ENCODE measurements around the gene KLHDC3. TPM values are rescaled to one million over a fixed set of nuclear protein-coding genes. Genes with fewer than 3 reads are reported as not detected.

Gene KLHDC3
- total RNA-seq, 8 experiments from 2014 or later = 63.1 to 135 (median 100) TPM

DNA sequence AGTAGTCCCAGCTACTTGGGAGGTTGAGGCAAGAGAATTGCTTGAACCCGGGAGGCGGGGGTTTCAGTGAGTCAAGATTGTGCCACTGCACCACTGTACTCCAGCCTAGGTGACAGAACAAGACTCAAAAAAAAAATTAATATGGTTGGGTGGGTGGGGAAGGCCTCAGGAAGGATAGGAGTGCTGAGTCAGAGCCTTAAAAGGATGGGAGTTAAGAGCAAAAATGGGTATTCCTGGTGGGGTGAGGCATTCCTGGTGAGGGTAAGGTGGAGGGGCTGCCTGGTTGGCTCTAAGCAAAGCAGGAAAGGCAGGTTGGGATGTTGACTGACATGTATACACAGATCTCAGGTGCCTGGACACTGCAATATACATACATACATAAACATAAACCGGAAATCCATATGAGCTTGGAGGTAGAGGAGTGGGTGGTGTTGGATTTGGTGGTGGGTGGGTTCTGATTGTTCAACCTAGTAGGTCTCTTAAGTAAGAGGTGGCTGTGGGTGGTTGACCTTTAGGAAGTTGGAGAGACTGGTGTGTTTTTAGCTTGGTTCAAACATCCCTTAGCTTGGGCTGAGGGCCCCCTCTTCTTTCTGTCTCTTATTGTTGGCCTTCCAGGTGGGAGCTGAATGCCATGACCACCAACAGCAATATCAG lies 6.1 kb downstream of the KLHDC3 start:
- WGBS, 10 experiments = 83 to 100% (median 100%) methylated on average over 1 to 3 of the region's 3 CpGs; no CpG with 5 or more reads in 4 of the 10 experiments
- Histone ChIP-seq H3K4me1 (replicated peaks in 1 of 2) (peaks cover 17 to 19% of the 10 kb centered on the region in 2 donors), H3K27ac (no peak overlapping the region), H3K4me3 (no peak overlapping the region)
- ATAC-seq (replicated peaks in 6 of 8) = no peak
- in situ Hi-C loops (cut with MboI; ENCODE audit: low pct_unique_long_range_greater_than_20kb in 2 of 9, low sequenced_read_pairs in 9 of 9, unreplicated experiment in 9 of 9) = loop anchor here in 1 of 9 experiments (25.0 kb wide), 1 partner anchor 108 kb away; the partner anchor contains the start of gene PTCRA

DNA sequence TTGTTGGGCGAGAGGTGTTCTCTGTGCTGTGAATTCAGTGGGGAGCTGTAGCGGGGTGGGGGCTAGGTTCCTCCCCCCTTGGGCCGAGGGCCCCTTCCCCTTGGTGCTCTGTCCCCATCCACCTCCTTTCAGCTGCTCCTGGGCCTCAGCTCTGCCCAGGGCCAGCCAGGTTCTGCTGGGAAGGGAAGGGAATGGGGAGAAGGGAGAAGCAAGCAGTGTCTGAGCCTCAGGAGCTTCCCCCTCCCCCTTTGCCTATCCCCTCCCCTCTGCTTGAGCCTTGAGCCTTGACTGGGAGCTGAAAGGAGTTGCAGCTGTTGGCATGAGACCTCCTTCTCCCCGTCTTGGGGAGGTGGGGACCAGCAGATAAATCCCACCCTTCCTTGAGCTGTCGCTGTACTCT lies 6.8 kb downstream of the KLHDC3 start:
- in situ Hi-C loops (cut with MboI; ENCODE audit: low pct_unique_long_range_greater_than_20kb in 2 of 9, low sequenced_read_pairs in 9 of 9, unreplicated experiment in 9 of 9) = loop anchor here in 1 of 9 experiments (25.0 kb wide), 1 partner anchor 109 kb away; the partner anchor contains the start of gene PTCRA
- Histone ChIP-seq H3K4me1 (replicated peaks in 1 of 2) (peaks cover 15 to 19% of the 10 kb centered on the region in 2 donors), H3K27ac (peak overlapping the region; percentile 88 to 91), H3K4me3 (peak overlapping the region; percentile 51 to 95 (median 76))
- WGBS, 10 experiments = 10 to 100% methylated on average over 1 to 2 of the region's 5 CpGs; no CpG with 5 or more reads in 8 of the 10 experiments
- peak; percentile 12 to 64 (median 52) for ATAC-seq (replicated peaks in 6 of 8)

DNA sequence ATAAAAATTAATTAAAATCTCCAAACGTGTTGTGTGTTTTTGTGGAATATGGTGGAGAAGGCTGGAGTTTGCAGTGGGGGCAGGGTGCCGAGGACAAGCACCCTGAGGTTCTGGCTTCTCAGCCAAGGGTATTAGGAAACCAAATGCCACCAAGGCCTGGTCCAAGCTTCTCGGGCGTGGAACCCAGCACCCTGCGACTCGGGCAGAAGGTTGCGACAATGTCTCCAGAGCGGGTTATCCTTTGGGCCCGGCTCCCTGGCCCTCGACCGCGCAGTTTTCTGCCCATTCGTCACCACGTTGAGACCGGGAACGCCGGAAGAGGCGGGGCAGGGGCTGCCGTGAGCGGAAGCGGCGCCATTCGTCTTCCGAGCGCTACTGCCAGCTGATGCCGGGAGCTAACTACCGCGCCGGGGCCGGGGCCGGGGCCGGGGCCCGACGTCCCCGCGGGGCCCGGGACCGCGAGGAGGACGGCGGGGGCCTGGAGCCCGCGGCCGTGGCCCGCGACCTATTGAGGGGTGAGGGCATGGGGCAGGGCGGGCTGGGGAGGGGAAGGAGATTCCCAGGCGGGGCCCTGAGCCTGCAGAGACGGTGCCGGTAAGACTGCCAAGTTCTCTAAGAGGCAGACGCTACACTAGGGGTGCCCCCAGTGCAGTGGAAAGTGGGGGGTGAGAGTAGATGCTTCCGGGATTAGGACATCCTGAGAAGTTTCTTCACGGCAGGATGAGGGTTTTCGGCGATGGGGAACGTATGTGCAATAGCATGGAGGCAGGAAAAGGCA lies 7.4 kb downstream of the KLHDC3 start, which contains the start of gene RRP36:
RRP36 (plus strand) TSS at position 354 of the 778 bp plus-strand sequence; CDS start at position 386, 32 bp downstream.
- WGBS, 10 experiments = 0 to 4% (median 0%) methylated on average over 1 to 19 of the region's 56 CpGs; no CpG with 5 or more reads in 4 of the 10 experiments
- H3K27ac ChIP-seq = peak within 1 kb of the TSS; percentile 88 to 91
- H3K4me3 ChIP-seq = peak within 1 kb of the TSS; percentile 51 to 95 (median 76)
- in situ Hi-C loops (cut with MboI; ENCODE audit: low pct_unique_long_range_greater_than_20kb in 2 of 9, low sequenced_read_pairs in 9 of 9, unreplicated experiment in 9 of 9) = loop anchor here in 1 of 9 experiments (25.0 kb wide), 1 partner anchor 109 kb away; the partner anchor contains the start of gene PTCRA
- peaks cover 15 to 19% of the 10 kb centered on the region in 2 donors for H3K4me1 ChIP-seq (replicated peaks in 1 of 2)
- ATAC-seq (replicated peaks in 6 of 8) = peak; percentile 88 to 95 (median 92)

DNA sequence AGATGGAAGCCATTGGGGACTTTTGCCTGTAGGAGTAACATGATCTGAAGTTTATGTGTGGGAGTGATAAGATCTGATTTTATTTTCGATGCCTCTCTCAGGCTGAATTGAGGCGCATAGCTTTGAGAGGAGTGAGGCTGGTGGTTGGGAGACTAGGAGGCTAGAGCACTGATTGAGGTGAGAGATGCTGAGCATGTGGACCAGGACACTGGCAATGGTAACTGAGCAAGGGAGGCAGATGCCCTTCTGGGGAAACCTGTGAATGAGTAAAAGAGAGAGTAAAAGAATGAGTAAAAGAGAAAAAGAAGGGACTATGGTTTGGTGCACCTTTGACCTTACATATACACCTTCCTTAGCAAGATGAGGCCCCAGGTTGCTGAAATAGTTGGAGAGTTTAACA lies 10.4 kb downstream of the KLHDC3 start:
- H3K27ac ChIP-seq = no peak overlapping the region
- in situ Hi-C loops (cut with MboI; ENCODE audit: low pct_unique_long_range_greater_than_20kb in 2 of 9, low sequenced_read_pairs in 9 of 9, unreplicated experiment in 9 of 9) = loop anchor here in 1 of 9 experiments (25.0 kb wide), 1 partner anchor 112 kb away; the partner anchor contains the start of gene PTCRA
- no peak for ATAC-seq (replicated peaks in 6 of 8)
- peaks cover 15 to 19% of the 10 kb centered on the region in 2 donors for H3K4me1 ChIP-seq (replicated peaks in 1 of 2)
- H3K4me3 ChIP-seq = no peak overlapping the region
- 71 to 100% (median 90%) methylated on average over 1 to 2 of the region's 2 CpGs; no CpG with 5 or more reads in 1 of the 10 experiments for WGBS, 10 experiments

DNA sequence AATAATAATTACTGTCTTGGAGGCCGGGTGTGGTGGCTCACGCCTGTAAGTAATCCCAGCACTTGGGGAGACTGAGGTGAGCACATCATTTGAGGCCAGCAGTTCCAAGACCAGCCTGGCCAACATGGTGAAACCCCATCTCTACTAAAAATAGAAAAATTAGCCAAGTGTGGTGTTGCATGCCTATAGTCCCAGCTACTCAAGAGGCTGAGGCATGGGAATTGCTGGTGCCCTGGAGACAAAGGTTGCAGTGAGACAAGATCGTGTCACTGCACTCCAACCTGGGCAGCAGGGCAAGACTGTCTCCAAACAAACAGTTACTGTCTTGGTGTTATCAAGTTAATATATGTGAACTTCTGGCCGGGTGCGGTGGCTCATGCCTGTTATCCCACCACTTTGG lies 12.3 kb downstream of the KLHDC3 start:
- Histone ChIP-seq H3K27ac (no peak overlapping the region), H3K4me1 (replicated peaks in 1 of 2) (peaks cover 9 to 10% of the 10 kb centered on the region in 2 donors), H3K4me3 (no peak overlapping the region)
- in situ Hi-C loops (cut with MboI; ENCODE audit: low pct_unique_long_range_greater_than_20kb in 2 of 9, low sequenced_read_pairs in 9 of 9, unreplicated experiment in 9 of 9) = no loop called here
- 67 to 100% (median 91%) methylated on average over 1 to 3 of the region's 5 CpGs; no CpG with 5 or more reads in 2 of the 10 experiments for WGBS, 10 experiments
- no peak for ATAC-seq (replicated peaks in 6 of 8)

DNA sequence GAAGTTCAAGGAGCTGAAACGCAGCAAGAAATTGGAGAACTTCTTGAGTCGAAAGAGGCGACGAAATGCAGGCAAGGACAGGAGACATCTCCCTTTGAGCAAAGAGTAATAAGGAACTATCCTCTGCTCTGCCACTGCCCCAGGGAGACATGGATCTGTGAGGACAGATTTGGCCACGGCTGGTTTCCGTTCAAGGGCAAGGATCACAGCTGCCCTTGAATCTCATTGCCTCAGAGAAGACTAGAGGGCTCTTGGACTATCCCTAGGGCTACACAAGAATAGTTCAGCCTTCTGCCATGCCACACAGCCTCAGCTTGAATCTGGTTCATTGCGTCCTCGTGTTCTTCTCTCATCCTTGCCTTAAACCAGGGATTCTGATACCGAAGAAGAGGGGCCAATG lies 15.1 kb downstream of the KLHDC3 start:
- WGBS, 10 experiments = 84 to 100% (median 95%) methylated on average over 1 to 9 of the region's 9 CpGs; no CpG with 5 or more reads in 4 of the 10 experiments
- no peak overlapping the region for H3K4me3 ChIP-seq
- no peak overlapping the region for H3K27ac ChIP-seq
- H3K4me1 ChIP-seq (replicated peaks in 1 of 2) = no peaks in the 10 kb centered on the region
- no peak for ATAC-seq (replicated peaks in 6 of 8)
- in situ Hi-C loops (cut with MboI; ENCODE audit: low pct_unique_long_range_greater_than_20kb in 2 of 9, low sequenced_read_pairs in 9 of 9, unreplicated experiment in 9 of 9) = no loop called here

DNA sequence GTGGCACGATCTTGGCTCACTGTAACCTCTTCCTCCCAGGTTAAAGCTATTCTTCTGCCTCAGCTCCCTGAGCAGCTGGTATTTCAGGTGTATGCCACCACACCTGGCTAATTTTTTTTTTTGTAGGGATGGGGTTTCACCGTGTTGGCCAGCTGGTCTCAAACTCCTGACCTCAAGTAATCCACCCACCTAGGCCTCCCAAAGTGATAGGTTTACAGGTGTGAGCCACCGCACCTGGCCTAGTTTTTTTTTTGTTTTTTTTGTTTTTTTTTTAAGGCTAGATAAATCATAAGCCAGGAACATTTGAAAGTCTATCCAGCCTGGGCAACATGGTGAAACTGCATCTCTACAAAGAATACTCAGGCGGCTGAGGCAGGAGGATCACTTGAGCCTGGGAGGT lies 18.3 kb downstream of the KLHDC3 start:
- WGBS, 10 experiments = 86 to 100% (median 90%) methylated on average over 1 to 4 of the region's 4 CpGs; no CpG with 5 or more reads in 1 of the 10 experiments
- Histone ChIP-seq H3K27ac (no peak overlapping the region), H3K4me3 (no peak overlapping the region), H3K4me1 (replicated peaks in 1 of 2) (no peaks in the 10 kb centered on the region)
- ATAC-seq (replicated peaks in 6 of 8) = no peak
- in situ Hi-C loops (cut with MboI; ENCODE audit: low pct_unique_long_range_greater_than_20kb in 2 of 9, low sequenced_read_pairs in 9 of 9, unreplicated experiment in 9 of 9) = no loop called here

DNA sequence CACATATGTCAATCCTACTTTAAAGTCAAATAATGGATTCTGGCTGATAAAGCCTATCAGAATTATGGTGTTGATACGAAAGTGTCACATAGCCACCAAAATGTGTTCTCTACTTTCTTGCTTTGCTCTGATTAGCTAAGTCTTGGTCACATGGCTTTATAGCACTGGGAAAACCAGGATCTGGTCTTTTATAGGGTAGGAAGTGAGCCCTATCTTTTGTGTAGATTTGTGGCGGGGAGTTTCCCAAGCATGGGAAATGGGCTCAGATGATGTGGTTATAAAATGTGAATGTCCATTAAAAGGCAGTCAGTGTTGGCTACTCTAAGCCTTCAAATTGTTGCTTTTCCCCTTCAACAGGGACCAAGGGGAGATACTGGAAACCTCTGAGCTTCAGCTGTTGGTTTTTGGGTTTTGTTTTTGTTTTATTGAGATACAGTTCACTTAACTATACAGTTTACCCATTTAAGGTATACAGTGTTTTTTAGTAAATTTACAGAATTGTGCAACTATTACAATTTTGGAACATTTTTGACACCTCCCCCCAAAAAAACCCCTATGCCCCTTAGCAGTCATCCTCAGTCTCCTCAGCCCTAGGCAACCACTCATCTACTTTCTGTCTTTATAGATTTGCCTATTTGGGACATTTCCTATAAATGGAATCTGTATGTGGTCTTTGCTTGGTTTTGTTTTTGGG lies 19.6 kb downstream of the KLHDC3 start:
- Histone ChIP-seq H3K27ac (no peak overlapping the region), H3K4me3 (no peak overlapping the region), H3K4me1 (replicated peaks in 1 of 2) (no peaks in the 10 kb centered on the region)
- no peak for ATAC-seq (replicated peaks in 6 of 8)
- in situ Hi-C loops (cut with MboI; ENCODE audit: low pct_unique_long_range_greater_than_20kb in 2 of 9, low sequenced_read_pairs in 9 of 9, unreplicated experiment in 9 of 9) = no loop called here
- WGBS, 10 experiments = 71 to 100% (median 90%) methylated on average over 1 to 2 of the region's 2 CpGs; no CpG with 5 or more reads in 3 of the 10 experiments

DNA sequence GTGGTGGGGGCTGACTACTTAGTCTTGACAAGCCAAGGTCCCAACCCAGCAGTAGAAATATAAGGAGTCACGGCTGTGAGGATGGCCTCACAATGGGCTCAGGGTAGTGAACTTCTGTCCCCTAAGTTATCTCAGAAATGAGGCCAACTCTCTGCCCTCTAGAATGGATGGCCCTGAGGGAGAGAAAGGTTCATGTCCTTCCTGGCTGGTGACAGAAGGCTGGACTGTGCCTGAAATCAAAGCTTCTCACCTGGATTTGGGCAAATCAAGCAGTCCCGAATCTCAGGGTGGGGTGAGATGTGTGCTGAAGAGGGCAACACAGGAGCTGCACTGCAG lies 20.1 kb downstream of the KLHDC3 start:
- Histone ChIP-seq H3K27ac (no peak overlapping the region), H3K4me3 (no peak overlapping the region), H3K4me1 (replicated peaks in 1 of 2) (no peaks in the 10 kb centered on the region)
- WGBS, 10 experiments = 38 to 100% (median 80%) methylated on average over 1 of the region's 2 CpGs; no CpG with 5 or more reads in 6 of the 10 experiments
- no peak for ATAC-seq (replicated peaks in 6 of 8)
- in situ Hi-C loops (cut with MboI; ENCODE audit: low pct_unique_long_range_greater_than_20kb in 2 of 9, low sequenced_read_pairs in 9 of 9, unreplicated experiment in 9 of 9) = no loop called here

DNA sequence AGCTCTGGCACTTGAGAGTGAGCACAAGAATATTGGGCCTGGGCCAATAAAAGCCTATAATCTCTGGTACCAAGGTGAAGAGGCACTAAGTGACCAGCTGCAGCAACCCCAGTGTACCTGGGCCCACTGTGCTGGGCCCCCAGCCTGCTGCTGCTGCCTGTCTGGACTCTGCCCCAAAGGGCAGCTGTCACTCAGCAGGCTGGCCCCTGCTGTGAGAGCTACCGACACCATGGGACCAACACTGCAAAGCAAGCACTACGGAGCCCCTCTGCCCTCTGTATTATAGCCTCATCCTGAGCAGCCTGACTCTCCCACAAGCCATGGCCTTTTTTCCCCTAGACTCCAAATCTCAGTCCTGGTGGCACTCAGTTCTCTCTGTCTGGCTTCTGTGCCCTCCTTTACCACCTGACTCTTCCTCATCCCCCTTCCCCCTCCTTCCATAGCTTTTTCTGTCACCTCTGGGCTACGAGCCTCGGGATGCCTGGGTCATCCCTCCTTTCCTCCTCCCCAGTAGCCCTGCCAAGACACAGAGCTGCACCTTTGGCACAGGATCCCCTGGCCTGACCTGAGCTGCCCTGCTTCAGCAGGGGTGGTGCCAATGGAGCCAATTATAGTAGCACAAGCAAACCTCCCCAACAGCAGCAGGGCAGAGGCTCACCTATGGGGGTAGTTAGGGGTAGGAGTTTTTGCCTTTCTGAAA lies 21.6 kb downstream of the KLHDC3 start:
- peak in 2 of 8 experiments; percentile 12 to 26 for ATAC-seq (replicated peaks in 6 of 8)
- WGBS, 10 experiments = 63 to 92% (median 80%) methylated on average over 1 to 4 of the region's 4 CpGs; no CpG with 5 or more reads in 3 of the 10 experiments
- Histone ChIP-seq H3K4me3 (no peak overlapping the region), H3K27ac (no peak overlapping the region), H3K4me1 (replicated peaks in 1 of 2) (no peaks in the 10 kb centered on the region)
- in situ Hi-C loops (cut with MboI; ENCODE audit: low pct_unique_long_range_greater_than_20kb in 2 of 9, low sequenced_read_pairs in 9 of 9, unreplicated experiment in 9 of 9) = no loop called here

DNA sequence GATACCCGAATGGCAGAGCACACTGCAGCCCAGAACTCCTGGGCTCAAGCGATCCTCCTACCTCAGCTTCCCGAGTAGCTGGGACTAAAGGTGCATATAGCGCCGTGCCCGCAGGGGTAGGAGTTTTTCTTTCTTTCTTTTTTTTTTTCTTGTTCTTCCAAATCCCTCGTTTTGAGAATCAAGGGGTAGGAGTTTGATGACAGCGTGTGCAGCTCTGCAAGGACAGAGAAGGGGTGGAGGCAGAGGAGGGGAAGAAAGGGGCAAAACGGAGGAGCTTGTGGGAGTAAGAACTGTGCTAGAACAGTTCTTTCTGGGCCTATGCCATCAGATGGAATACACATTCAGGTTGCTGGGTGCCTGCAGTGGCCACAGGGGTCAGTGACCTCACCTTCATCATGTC lies 22.7 kb downstream of the KLHDC3 start:
- Histone ChIP-seq H3K27ac (no peak overlapping the region), H3K4me3 (no peak overlapping the region), H3K4me1 (replicated peaks in 1 of 2) (no peaks in the 10 kb centered on the region)
- WGBS, 10 experiments = 40 to 100% (median 90%) methylated on average over 1 to 9 of the region's 9 CpGs; no CpG with 5 or more reads in 6 of the 10 experiments
- in situ Hi-C loops (cut with MboI; ENCODE audit: low pct_unique_long_range_greater_than_20kb in 2 of 9, low sequenced_read_pairs in 9 of 9, unreplicated experiment in 9 of 9) = no loop called here
- no peak for ATAC-seq (replicated peaks in 6 of 8)

DNA sequence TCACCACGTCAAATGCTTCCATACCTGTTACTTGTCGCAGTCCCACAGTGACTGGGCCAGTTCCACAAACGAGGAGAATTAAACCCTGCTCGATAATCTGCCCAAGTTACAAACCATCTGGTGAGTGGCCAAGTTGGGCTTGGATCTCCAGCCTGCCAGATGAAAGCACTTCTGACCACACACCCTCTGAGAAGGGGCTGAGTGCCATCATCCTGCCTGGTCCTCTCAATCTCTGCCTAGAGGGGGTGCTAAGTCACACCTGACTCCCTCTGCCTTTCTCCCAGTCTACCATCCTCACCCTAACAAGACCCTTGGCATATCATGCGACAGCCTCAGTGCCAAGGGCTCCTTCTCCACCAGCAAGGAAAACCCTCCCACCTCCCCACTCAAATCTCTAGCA lies 23.1 kb downstream of the KLHDC3 start:
- 33 to 100% (median 80%) methylated on average over 1 to 4 of the region's 5 CpGs; no CpG with 5 or more reads in 4 of the 10 experiments for WGBS, 10 experiments
- H3K27ac ChIP-seq = no peak overlapping the region
- no peaks in the 10 kb centered on the region for H3K4me1 ChIP-seq (replicated peaks in 1 of 2)
- H3K4me3 ChIP-seq = no peak overlapping the region
- ATAC-seq (replicated peaks in 6 of 8) = no peak
- in situ Hi-C loops (cut with MboI; ENCODE audit: low pct_unique_long_range_greater_than_20kb in 2 of 9, low sequenced_read_pairs in 9 of 9, unreplicated experiment in 9 of 9) = no loop called here

Measured in motor neuron (in vitro differentiated cells).